H1 (cell line): ENCODE results near the gene ADAMTS14. TPM values are rescaled to one million over a fixed set of nuclear protein-coding genes. Genes with fewer than 3 reads are reported as not detected.

Experiments
- CTCF ChIA-PET: fragments of 300-600 bp; sonication (Branson Sonifier 250); formaldehyde crosslinking; loops from one replicate; lab custom pipeline; 2021; ENCODE audit not compliant: partially characterized antibody; lab: Charles Lee
- POLR2A ChIA-PET: fragments of 300-600 bp; sonication (Branson Sonifier 250); formaldehyde crosslinking; loops from one replicate; lab custom pipeline; 2021; ENCODE audit warnings: inconsistent platforms; ENCODE audit not compliant: partially characterized antibody; lab: Charles Lee
- DNase-seq, 2 experiments: peaks; one replicate each; pipeline versions ENCODE4 v3.0.0 to v3.0.0-alpha.2; 2010 to 2022; ENCODE audit warnings: low spot score in 2 of 2, low read depth in 1 of 2, mixed read lengths in 1 of 2
- FAIRE-seq: peaks from 2 replicates; lab custom pipeline; 2011; peaks lifted over from hg19 to GRCh38; lab: Jason Lieb, UNC
- H2AFZ ChIP-seq: 2 replicates; pipeline ENCODE4 v1.8.1; 2012; ENCODE audit warnings: low read length, inconsistent platforms
- H2AK5ac ChIP-seq: 2 replicates; pipeline ENCODE4 v1.6.1; 2013; ENCODE audit warnings: low read depth, low read length
- H2BK120ac ChIP-seq: replicated peaks from 2 replicates; pipeline ENCODE3; 2013; ENCODE audit warnings: low read depth, low read length, inconsistent platforms
- H2BK12ac ChIP-seq: 2 replicates; pipeline ENCODE4 v1.6.1; 2013; ENCODE audit warnings: low read depth, low read length
- H2BK15ac ChIP-seq: 2 replicates; pipeline ENCODE4 v1.6.1; 2013; ENCODE audit warnings: low read length
- H2BK20ac ChIP-seq: 2 replicates; pipeline ENCODE4 v1.6.1; 2013; ENCODE audit warnings: low read length
- H2BK5ac ChIP-seq: 2 replicates; pipeline ENCODE4 v1.6.1; 2013; ENCODE audit warnings: low read depth, low read length
- H3K14ac ChIP-seq: 2 replicates; pipeline ENCODE4 v1.6.1; 2013; ENCODE audit warnings: inconsistent platforms; ENCODE audit not compliant: insufficient read length
- H3K18ac ChIP-seq: 2 replicates; pipeline ENCODE4 v1.6.1; 2013; ENCODE audit warnings: low read length; ENCODE audit errors: extremely low read depth
- H3K23ac ChIP-seq: 2 replicates; pipeline ENCODE4 v1.6.1; 2013; ENCODE audit warnings: inconsistent platforms; ENCODE audit not compliant: insufficient read length
- H3K23me2 ChIP-seq: 2 replicates; pipeline ENCODE4 v1.6.1; 2013; ENCODE audit warnings: low read depth, low read length
- H3K27ac ChIP-seq: 2 replicates; pipeline ENCODE4 v1.6.1; 2011; ENCODE audit warnings: low read depth, low read length, inconsistent platforms
- H3K27me3 ChIP-seq, 4 experiments: replicated peaks in 1 of 4; 1 replicate in 1 of 4; 2 replicates in 3 of 4; pipeline versions ENCODE4 v1.6.1 to v1.8.1; 2011 to 2013; ENCODE audit warnings: low read length in 3 of 4, mild to moderate bottlenecking in 3 of 4, inconsistent platforms in 2 of 4, mixed read lengths in 2 of 4, moderate library complexity in 1 of 4; ENCODE audit not compliant: control insufficient read depth in 3 of 4, insufficient read depth in 3 of 4; ENCODE audit errors: extremely low read depth in 1 of 4
- H3K36me3 ChIP-seq, 4 experiments: 2 replicates each; pipeline versions ENCODE4 v1.6.1 to v1.8.1; 2011 to 2013; ENCODE audit warnings: mild to moderate bottlenecking in 4 of 4, low read length in 3 of 4, moderate library complexity in 2 of 4, control low read depth in 1 of 4, inconsistent platforms in 1 of 4; ENCODE audit not compliant: insufficient read depth in 4 of 4, control insufficient read depth in 2 of 4
- H3K4ac ChIP-seq: replicated peaks from 2 replicates; pipeline ENCODE3; 2013; ENCODE audit warnings: low read length, low read depth, mixed read lengths, inconsistent platforms; ENCODE audit not compliant: insufficient read length
- H3K4me1 ChIP-seq, 4 experiments: replicated peaks in 1 of 4; 1 replicate in 1 of 4; 2 replicates in 3 of 4; pipeline versions ENCODE4 v1.6.1 to v1.8.1; 2011 to 2013; ENCODE audit warnings: low read length in 3 of 4, inconsistent platforms in 2 of 4, mixed read lengths in 1 of 4; ENCODE audit not compliant: insufficient read depth in 4 of 4, control insufficient read depth in 3 of 4
- H3K4me2 ChIP-seq, 2 experiments: 2 replicates each; pipeline versions ENCODE4 v1.6.1 to v1.8.1; 2011 to 2013; ENCODE audit warnings: low read depth in 2 of 2, low read length in 2 of 2, control low read depth in 1 of 2, inconsistent platforms in 1 of 2, mild to moderate bottlenecking in 1 of 2; ENCODE audit not compliant: insufficient read depth in 1 of 2
- H3K4me3 ChIP-seq, 4 experiments: fragments of 200-600, 300-600 bp in 1 of 4; sonication (generic), shearing (Covaris generic), sonication (Bioruptor Twin) in 1 of 4; 2 replicates each; pipeline versions ENCODE4 v1.5.1 to v1.8.1; 2011 to 2016; ENCODE audit warnings: low read length in 4 of 4, low read depth in 3 of 4, control low read depth in 2 of 4, inconsistent platforms in 2 of 4, mild to moderate bottlenecking in 2 of 4, mixed read lengths in 1 of 4, moderate library complexity in 1 of 4; ENCODE audit not compliant: insufficient read depth in 2 of 4; ENCODE audit errors: extremely low read depth in 1 of 4
- H3K56ac ChIP-seq: replicated peaks from 2 replicates; pipeline ENCODE3; 2013; ENCODE audit warnings: low read depth, mild to moderate bottlenecking, mixed read lengths, low read length, inconsistent platforms; ENCODE audit not compliant: insufficient read length
- H3K79me1 ChIP-seq: 2 replicates; pipeline ENCODE4 v1.6.1; 2013; ENCODE audit warnings: low read depth, low read length, control low read depth
- H3K79me2 ChIP-seq, 2 experiments: 2 replicates each; pipeline versions ENCODE4 v1.6.1 to v1.8.1; 2012 to 2013; ENCODE audit warnings: low read length in 2 of 2, mild to moderate bottlenecking in 2 of 2, inconsistent platforms in 1 of 2; ENCODE audit not compliant: insufficient read depth in 2 of 2, control insufficient read depth in 1 of 2
- H3K9ac ChIP-seq, 4 experiments: replicated peaks in 1 of 4; 1 replicate in 1 of 4; 2 replicates in 3 of 4; pipeline versions ENCODE4 v1.6.1 to v1.8.1; 2011 to 2013; ENCODE audit warnings: low read depth in 3 of 4, low read length in 3 of 4, control low read depth in 2 of 4, mild to moderate bottlenecking in 2 of 4, moderate library complexity in 2 of 4, inconsistent platforms in 1 of 4; ENCODE audit errors: extremely low read depth in 1 of 4
- H3K9me3 ChIP-seq, 2 experiments: 2 replicates each; pipeline versions ENCODE4 v1.6.1 to v1.8.1; 2012 to 2013; ENCODE audit warnings: mild to moderate bottlenecking in 2 of 2, moderate library complexity in 2 of 2, control low read depth in 1 of 2, inconsistent platforms in 1 of 2, low read depth in 1 of 2, low read length in 1 of 2, mixed read lengths in 1 of 2; ENCODE audit not compliant: insufficient read depth in 2 of 2
- H4K20me1 ChIP-seq, 2 experiments: replicated peaks in 1 of 2; 2 replicates each; pipeline versions ENCODE3 to v1.8.1; 2011 to 2013; ENCODE audit warnings: inconsistent platforms in 2 of 2, low read length in 2 of 2, mild to moderate bottlenecking in 1 of 2; ENCODE audit not compliant: insufficient read depth in 2 of 2, control insufficient read depth in 1 of 2
- H4K5ac ChIP-seq: 2 replicates; pipeline ENCODE4 v1.6.1; 2013; ENCODE audit warnings: low read length, low read depth, mixed read lengths, inconsistent platforms; ENCODE audit not compliant: insufficient read length
- H4K8ac ChIP-seq: 2 replicates; pipeline ENCODE4 v1.8.0; 2013; ENCODE audit warnings: mild to moderate bottlenecking, moderate library complexity, low read length, inconsistent platforms; ENCODE audit not compliant: insufficient read depth; ENCODE audit errors: extremely low read depth
- H4K91ac ChIP-seq: replicated peaks from 2 replicates; pipeline ENCODE3; 2013; ENCODE audit warnings: low read length, mixed read lengths, inconsistent platforms; ENCODE audit not compliant: insufficient read length
- CBX8 ChIP-seq: fragments of 300-800, 300-1000 bp; sonication (generic); IDR thresholded peaks from 2 replicates; pipeline ENCODE4 v1.7.1; 2016; ENCODE audit warnings: low read depth, low read length, borderline replicate concordance
- CTCF ChIP-seq, 3 experiments: IDR thresholded peaks; 1 replicate in 2 of 3; 2 replicates in 1 of 3; pipeline versions ENCODE4 v1.5.1 to v1.6.1; 2011; ENCODE audit warnings: low read length in 3 of 3, mild to moderate bottlenecking in 3 of 3, inconsistent platforms in 2 of 3, low read depth in 1 of 3, moderate library complexity in 1 of 3; ENCODE audit not compliant: insufficient read depth in 1 of 3; ENCODE audit errors: control extremely low read depth in 1 of 3
- RAD21 ChIP-seq, 2 experiments: IDR thresholded peaks in 1 of 2; conservative IDR thresholded peaks in 1 of 2; 2 replicates each; pipeline ENCODE4 v1.6.1; 2011; ENCODE audit warnings: low read depth in 2 of 2, low read length in 2 of 2, improper control_type of control experiment in 1 of 2, inconsistent platforms in 1 of 2, mild to moderate bottlenecking in 1 of 2, moderate library complexity in 1 of 2
- SIN3A ChIP-seq, 2 experiments: IDR thresholded peaks in 1 of 2; conservative IDR thresholded peaks in 1 of 2; 2 replicates each; pipeline ENCODE4 v1.6.1; 2011 to 2012; ENCODE audit warnings: low read length in 2 of 2, improper control_type of control experiment in 1 of 2, low read depth in 1 of 2, mild to moderate bottlenecking in 1 of 2
- YY1 ChIP-seq: IDR thresholded peaks from 2 replicates; pipeline ENCODE4 v1.6.1; 2011; ENCODE audit warnings: low read depth, mild to moderate bottlenecking, low read length
- WGBS, 2 experiments: shearing (Covaris generic) in 1 of 2; methylation state at CpG; one replicate each; pipeline versions ENCODE4 v1.1.6 to v1.1.7; 2013 to 2015; ENCODE audit warnings: low lambda C conversion rate in 2 of 2, mixed read lengths in 2 of 2, inconsistent platforms in 1 of 2, low coverage in 1 of 2, missing lambda C conversion rate in 1 of 2; ENCODE audit not compliant: insufficient replicate concordance in 2 of 2, insufficient coverage in 1 of 2, insufficient read length in 1 of 2; ENCODE audit errors: extremely low coverage in 1 of 2, missing lambda C conversion rate in 1 of 2; 5-methylcytosine and 5-hydroxymethylcytosine counted together
- polyA plus RNA-seq, 7 experiments: library from polyadenylated mRNA; depleted of rRNA in 3 of 7; stranded (reverse) in 5 of 7; unstranded in 2 of 7; fragments of >200 nt in 5 of 7; fragments of 200-250 nt in 2 of 7; gene quantifications; 1 replicate in 5 of 7; 2 replicates in 1 of 7; 4 replicates in 1 of 7; pipeline versions ENCODE4 v1.2.1 to v1.2.3, GENCODE V29; 2011 to 2013; ENCODE audit warnings: missing spikeins in 2 of 7, mixed read lengths in 2 of 7
- total RNA-seq: library from RNA; stranded (reverse); fragmentation: NEBNext Ultra II Directional; extraction: Animal tissue kit (Norgen Biotek cat#: 25700); gene quantifications from 2 replicates; pipeline ENCODE4 v1.2.1, GENCODE V29; 2021

Gene ADAMTS14
- total and polyA plus RNA-seq, 2 of the 8 experiments (the other 6 are each of a cell fraction or from before 2014, with no cell fraction given) = 2.0 to 2.3 TPM

GRCh38 chr10:70758757-70759514 lies 86.6 kb downstream of the ADAMTS14 start:
- Histone ChIP-seq H3K79me1 (no peaks in the 10 kb centered on the region), H2BK15ac (no peak overlapping the region), H2BK20ac (peak overlapping the region; percentile 94; the same call in 1 of the 2 replicates), H4K8ac (no peak overlapping the region), H3K23ac (no peak overlapping the region), H4K20me1 (no peaks in the 10 kb centered on the region), H3K14ac (no peak overlapping the region), H3K4me2 (no peak overlapping the region), H2AK5ac (no peak overlapping the region), H3K18ac (no peak overlapping the region), H3K4ac (no peak overlapping the region), H4K91ac (no peak overlapping the region), H2AFZ (no peak overlapping the region), H3K56ac (no peak overlapping the region), H4K5ac (no peak overlapping the region), H3K23me2 (no peaks in the 10 kb centered on the region), H3K36me3 (no peaks in the 10 kb centered on the region), H3K4me1 (peaks cover 0 to 18% (median 12%) of the 10 kb centered on the region in 4 experiments; a peak in 6 of 7 replicates), H3K9me3 (no peaks in the 10 kb centered on the region), H3K9ac (no peak overlapping the region), H3K79me2 (no peaks in the 10 kb centered on the region), H3K27me3 (no peaks in the 10 kb centered on the region), H2BK12ac (0 out of 2 replicates have a peak overlapping the region, but pooled peaks have one; percentile 11), H2BK120ac (no peak overlapping the region), H2BK5ac (peak overlapping the region; percentile 53; the same call in 1 of the 2 replicates), H3K27ac (no peak overlapping the region), H3K4me3 (no peak overlapping the region)
- WGBS, 2 experiments = 33% methylated on average over 6 of the region's 7 CpGs; no CpG with 5 or more reads in 1 of the 2 experiments
- DNase-seq = peak; percentile 53 to 87
- TF ChIP-seq CTCF (IDR thresholded peaks at IDR 0.05; ENCODE audit: control extremely low read depth in 1 of 3, insufficient read depth in 1 of 3, low read depth in 1 of 3, low read length in 3 of 3) = peak; percentile 36 to 74 (median 65); a peak in 3 of 4 replicates
- peak in 1 of 2 experiments; percentile 54; a peak in 1 of 4 replicates for TF ChIP-seq SIN3A (conservative IDR thresholded peaks at IDR 0.05 in 1 of 2, IDR thresholded peaks at IDR 0.05 in 1 of 2; ENCODE audit: low read depth in 1 of 2, low read length in 2 of 2)
- peak; percentile 78 to 80 for TF ChIP-seq RAD21 (IDR thresholded peaks at IDR 0.05 in 1 of 2, conservative IDR thresholded peaks at IDR 0.05 in 1 of 2; ENCODE audit: low read depth in 2 of 2, low read length in 2 of 2)
- no peak for TF ChIP-seq CBX8
- TF ChIP-seq YY1 = peak; percentile 55; the same call in 1 of the 2 replicates
- ChIA-PET CTCF (interaction anchor here (0.7 to 4.4 kb wide), 37 partner anchors 8 to 621 kb away, joined by 3 to 35 read pairs (median 4); no protein-coding TSS in a partner anchor), POLR2A (interaction anchor here (1.0 to 1.3 kb wide), 2 partner anchors 58 to 136 kb away, joined by 3 to 4 read pairs; no protein-coding TSS in a partner anchor)
- FAIRE-seq = peak; percentile 55
